H7 (cell line): ENCODE data around the gene MPZL2. TPM values are rescaled to one million over a fixed set of nuclear protein-coding genes. Genes with fewer than 3 reads are reported as not detected.

Experiments used
- DNase-seq: peaks from one replicate; pipeline ENCODE4 v3.0.0; 2012
- H3K27me3 ChIP-seq: 2 replicates; pipeline ENCODE4 v1.6.0; 2011; ENCODE audit warnings: mild to moderate bottlenecking, low read length; ENCODE audit not compliant: control insufficient read depth, insufficient read depth
- H3K36me3 ChIP-seq: replicated peaks from 2 replicates; pipeline ENCODE4 v1.5.1; 2011; ENCODE audit warnings: low read length; ENCODE audit not compliant: control insufficient read depth, insufficient read depth
- H3K4me3 ChIP-seq: 2 replicates; pipeline ENCODE4 v1.5.1; 2011; ENCODE audit warnings: low read depth, mild to moderate bottlenecking, control low read depth, low read length, moderate library complexity; ENCODE audit not compliant: insufficient read depth
- total RNA-seq: library from RNA; depleted of rRNA; stranded (reverse); fragments of >200 nt; shearing (Covaris generic); gene quantifications from 2 replicates; pipeline ENCODE4 v1.2.3, GENCODE V29; 2014; rRNA removed

MPZL2 gene
- total RNA-seq, 1 experiment from 2014 or later = 0.38 TPM

GRCh38 chr11:118213201-118213600, 50.9 kb downstream of the MPZL2 start:
- Histone ChIP-seq H3K27me3 (no peaks in the 10 kb centered on the region), H3K36me3 (no peaks in the 10 kb centered on the region), H3K4me3 (no peak overlapping the region)
- no peak for DNase-seq

GRCh38 chr11:118212781-118213191, 51.3 kb downstream of the MPZL2 start:
- H3K27me3 ChIP-seq = no peaks in the 10 kb centered on the region
- no peak for DNase-seq
- H3K36me3 ChIP-seq = no peaks in the 10 kb centered on the region
- H3K4me3 ChIP-seq = no peak overlapping the region

GRCh38 chr11:118212131-118212725, 51.9 kb downstream of the MPZL2 start:
- Histone ChIP-seq H3K4me3 (no peak overlapping the region), H3K27me3 (no peaks in the 10 kb centered on the region), H3K36me3 (no peaks in the 10 kb centered on the region)
- no peak for DNase-seq

GRCh38 chr11:118211006-118211405, 53.1 kb downstream of the MPZL2 start:
- H3K4me3 ChIP-seq = no peak overlapping the region
- H3K36me3 ChIP-seq = no peaks in the 10 kb centered on the region
- DNase-seq = peak; percentile 62
- H3K27me3 ChIP-seq = no peaks in the 10 kb centered on the region

GRCh38 chr11:118210323-118210722, 53.8 kb downstream of the MPZL2 start:
- no peak for DNase-seq
- no peaks in the 10 kb centered on the region for H3K36me3 ChIP-seq
- no peaks in the 10 kb centered on the region for H3K27me3 ChIP-seq
- no peak overlapping the region for H3K4me3 ChIP-seq

GRCh38 chr11:118209033-118209432, 55.1 kb downstream of the MPZL2 start:
- DNase-seq = no peak
- Histone ChIP-seq H3K36me3 (no peaks in the 10 kb centered on the region), H3K4me3 (no peak overlapping the region), H3K27me3 (0 out of 2 replicates have a peak, but pooled peaks cover 3% of the 10 kb centered on the region)

GRCh38 chr11:118207079-118207478, 57.0 kb downstream of the MPZL2 start:
- 0 out of 2 replicates have a peak, but pooled peaks cover 3% of the 10 kb centered on the region for H3K27me3 ChIP-seq
- H3K4me3 ChIP-seq = no peak overlapping the region

GRCh38 chr11:118206391-118207031, 57.6 kb downstream of the MPZL2 start:
- Histone ChIP-seq H3K27me3 (0 out of 2 replicates have a peak, but pooled peaks cover 3% of the 10 kb centered on the region), H3K4me3 (no peak overlapping the region), H3K36me3 (no peaks in the 10 kb centered on the region)
- DNase-seq = no peak

More at GRCh38 chr11:118207079-118207478, 57.0 kb downstream of the MPZL2 start:
- H3K36me3 ChIP-seq = no peaks in the 10 kb centered on the region
- no peak for DNase-seq

GRCh38 chr11:118205606-118206378, 58.3 kb downstream of the MPZL2 start:
- no peak overlapping the region for H3K4me3 ChIP-seq
- H3K36me3 ChIP-seq = no peaks in the 10 kb centered on the region
- H3K27me3 ChIP-seq = 0 out of 2 replicates have a peak, but pooled peaks cover 3% of the 10 kb centered on the region
- no peak for DNase-seq

Other genes starting within 250 kb of the MPZL2 start
- gene TMPRSS4, start 187.2 kb downstream of the MPZL2 start, total RNA-seq = 0.38 TPM in 1 of 2 replicates, not detected in the other
- gene SMIM35, start 177.3 kb downstream of the MPZL2 start, total RNA-seq = not detected in 2 replicates
- 0.74 and 1.0 TPM in 2 replicates for gene SCN4B, start 111.5 kb downstream of the MPZL2 start, total RNA-seq
- 0.03 and 0.07 TPM in 2 replicates for gene SCN2B, start 87.7 kb downstream of the MPZL2 start, total RNA-seq
- not detected in 2 replicates for gene JAML, start 39.3 kb downstream of the MPZL2 start, total RNA-seq
- gene MPZL3, start 11.9 kb downstream of the MPZL2 start, total RNA-seq = 0.42 and 0.63 TPM in 2 replicates
- gene CD3E, start 40.4 kb upstream of the MPZL2 start, total RNA-seq = not detected in 2 replicates
- gene CD3D, start 78.4 kb upstream of the MPZL2 start, total RNA-seq = 1.5 TPM in 1 of 2 replicates, not detected in the other
- gene CD3G, start 80.0 kb upstream of the MPZL2 start, total RNA-seq = not detected in 2 replicates
- 34.3 and 39.1 TPM in 2 replicates for gene UBE4A, start 95.3 kb upstream of the MPZL2 start, total RNA-seq
- gene ATP5MG, start 137.3 kb upstream of the MPZL2 start, total RNA-seq = 98.8 and 118 TPM in 2 replicates
- 20.6 and 31.1 TPM in 2 replicates for gene KMT2A, start 172.2 kb upstream of the MPZL2 start, total RNA-seq